Midbrain (tissue), 1 donor: ENCODE measurements around the gene MUC20.
"Not testable (repeated sequence)": the region's sequence is repeated elsewhere in the genome, so short reads cannot be mapped to it uniquely, and the experiment has no call there.

Experiments
- DNase-seq: peaks from one replicate; lab custom pipeline; 2025; lab: John Stamatoyannopoulos, UW

Gene MUC20

GRCh38 chr3:195693428-195694216 lies 27.2 kb upstream of the MUC20 start:
- no peak for DNase-seq

DNA sequence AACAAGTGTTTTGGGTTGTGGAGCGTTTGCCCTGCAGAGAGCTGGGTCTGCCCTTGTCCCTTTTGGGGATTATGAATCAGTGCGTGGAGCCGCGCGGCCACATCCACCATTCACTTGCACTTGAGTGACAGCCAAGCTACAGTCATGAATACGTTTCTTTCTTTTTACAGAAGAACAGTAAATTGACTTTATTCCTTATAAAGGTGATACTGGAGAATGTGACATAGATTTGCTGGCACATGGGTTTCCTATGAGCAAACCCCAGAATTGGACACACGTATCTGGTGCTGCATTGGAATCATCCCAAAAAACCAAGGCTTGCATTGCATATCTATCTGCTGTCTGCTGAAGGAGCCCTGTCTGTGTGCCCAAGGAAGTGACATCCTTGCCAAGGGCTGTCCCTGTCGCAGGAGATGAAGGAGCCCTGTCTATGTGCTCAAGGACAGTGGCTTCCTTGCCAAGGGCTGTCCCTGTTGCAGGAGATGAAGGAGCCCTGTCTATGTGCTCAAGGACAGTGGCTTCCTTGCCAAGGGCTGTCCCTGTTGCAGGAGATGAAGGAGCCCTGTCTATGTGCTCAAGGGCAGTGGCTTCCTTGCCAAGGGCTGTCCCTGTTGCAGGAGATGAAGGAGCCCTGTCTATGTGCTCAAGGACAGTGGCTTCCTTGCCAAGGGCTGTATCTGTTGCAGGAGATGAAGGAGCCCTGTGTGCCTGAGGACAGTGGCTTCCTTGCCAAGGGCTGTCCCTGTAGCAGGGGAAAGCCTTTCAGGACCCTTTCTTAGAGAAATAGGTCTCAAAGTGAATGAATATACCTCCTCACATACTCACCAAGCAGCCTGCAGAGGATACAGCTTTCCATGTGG lies 26.3 kb upstream of the MUC20 start:
- DNase-seq, result not testable (repeated sequence)

DNA sequence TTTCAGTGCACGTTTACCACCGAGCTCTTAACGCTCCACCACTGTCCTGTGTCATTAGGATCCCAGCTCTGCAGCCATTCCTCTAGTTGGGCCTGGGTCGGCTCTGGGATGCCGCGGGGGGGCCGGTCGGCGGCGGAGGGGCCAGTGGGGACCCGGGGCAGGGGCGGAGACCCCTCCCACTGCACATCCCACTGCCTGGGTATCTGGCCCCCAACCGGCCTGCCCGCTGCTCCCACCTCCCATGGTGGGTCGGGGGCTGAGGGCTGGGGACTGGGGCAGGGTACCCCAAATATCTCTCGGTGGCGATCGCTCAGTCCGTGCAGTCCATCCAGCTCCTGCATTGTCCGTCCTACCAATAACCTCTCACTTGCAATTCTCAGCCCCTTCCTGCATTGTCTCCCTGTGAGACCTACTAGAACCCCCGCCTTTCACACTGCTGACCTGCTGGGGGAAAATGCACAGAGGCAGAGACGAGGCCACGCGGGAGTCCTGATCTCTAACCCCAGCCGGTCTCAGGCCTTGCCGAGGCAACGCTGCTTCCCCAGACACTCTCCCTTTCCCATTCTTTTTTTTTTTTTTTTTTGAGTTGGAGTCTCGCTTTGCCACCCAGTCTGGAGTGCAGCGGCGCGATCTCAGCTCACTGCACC lies 24.0 kb upstream of the MUC20 start:
- no peak for DNase-seq

GRCh38 chr3:195697582-195698324 lies 23.0 kb upstream of the MUC20 start:
- DNase-seq, result no peak

DNA sequence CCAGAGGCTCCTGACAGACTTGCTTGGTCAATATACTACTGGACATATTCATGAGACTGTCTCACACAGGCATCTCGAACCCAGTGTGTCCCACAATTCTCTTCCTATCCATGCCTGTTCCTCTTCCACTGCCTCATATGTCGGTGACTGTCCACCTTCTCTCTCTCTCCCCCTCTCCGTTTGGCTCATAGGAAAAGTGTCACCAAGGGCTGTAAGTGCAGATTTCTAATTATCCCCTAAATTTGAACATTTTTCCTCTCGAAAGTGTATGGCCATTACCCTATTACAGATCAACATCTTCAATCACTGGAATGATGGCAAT lies 22.5 kb upstream of the MUC20 start:
- DNase-seq, result no peak

DNA sequence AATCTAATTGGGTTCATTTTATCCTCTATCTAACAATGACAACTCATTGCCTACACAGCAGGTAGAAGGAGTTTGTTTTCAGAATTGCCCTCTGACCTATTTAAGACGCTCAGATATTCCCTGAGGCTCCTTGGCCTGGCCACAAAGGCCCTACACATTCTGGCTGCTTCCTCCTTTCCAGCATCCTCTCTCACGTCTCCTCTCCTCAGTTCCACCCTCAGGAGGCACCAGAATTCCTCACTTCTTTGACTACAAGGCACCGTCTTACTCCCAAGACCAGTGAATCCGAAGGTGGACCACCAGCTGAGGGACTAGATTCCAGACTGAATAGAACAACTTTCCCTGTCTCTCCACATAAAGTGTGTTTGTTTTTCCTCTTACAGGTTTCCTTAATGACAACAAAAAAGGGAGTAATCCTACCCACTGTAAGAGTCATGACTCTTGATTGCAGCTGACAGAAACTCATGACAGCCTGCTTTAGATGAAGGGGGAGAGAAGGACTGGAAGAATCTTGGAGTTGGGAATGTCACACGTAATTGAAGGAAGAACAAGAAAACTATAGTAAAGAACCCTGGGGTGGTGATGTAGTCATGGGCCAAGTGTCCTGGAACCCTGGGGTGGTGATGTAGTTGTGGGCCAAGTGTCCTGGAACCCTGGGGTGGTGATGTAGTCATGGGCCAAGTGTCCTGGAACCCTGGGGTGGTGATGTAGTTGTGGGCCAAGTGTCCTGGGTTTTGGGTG lies 22.0 kb upstream of the MUC20 start:
- DNase-seq, result no peak

GRCh38 chr3:195699388-195699771 lies 21.4 kb upstream of the MUC20 start:
- no peak for DNase-seq

- no peak for DNase-seq
Measured at GRCh38 chr3:195699860-195700259, 20.9 kb upstream of the MUC20 start.

- no peak for DNase-seq
Measured at GRCh38 chr3:195700319-195700718, 20.5 kb upstream of the MUC20 start.

- DNase-seq, result no peak
Measured at GRCh38 chr3:195701042-195701915, 19.5 kb upstream of the MUC20 start.

- DNase-seq, result no peak
Measured at GRCh38 chr3:195703776-195704175, 17.0 kb upstream of the MUC20 start.

- DNase-seq, result no peak
Measured at GRCh38 chr3:195704433-195704999, 16.3 kb upstream of the MUC20 start.

GRCh38 chr3:195705081-195705991 lies 15.4 kb upstream of the MUC20 start:
- DNase-seq, result no peak

DNA sequence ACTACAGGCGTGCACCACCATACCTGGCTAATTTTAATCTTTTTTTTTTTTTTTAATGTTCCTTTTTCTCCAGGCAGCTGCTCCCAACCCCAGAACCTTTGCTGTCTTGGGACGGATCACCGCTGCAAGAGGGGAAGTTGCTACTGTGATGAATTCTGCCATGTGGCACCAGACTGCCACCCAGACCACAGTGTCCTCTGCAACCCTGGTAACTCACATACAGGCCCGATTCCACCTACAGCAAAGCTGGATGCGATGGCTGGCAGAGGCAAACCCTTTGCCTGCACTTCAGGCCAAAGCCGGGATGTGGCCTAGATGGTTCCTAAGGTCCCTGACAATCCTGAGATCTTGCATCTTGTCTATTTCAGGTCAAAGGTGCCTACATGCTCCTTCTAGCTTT lies 12.7 kb upstream of the MUC20 start:
- DNase-seq, result no peak

GRCh38 chr3:195708626-195709481 lies 11.9 kb upstream of the MUC20 start:
- no peak for DNase-seq

DNA sequence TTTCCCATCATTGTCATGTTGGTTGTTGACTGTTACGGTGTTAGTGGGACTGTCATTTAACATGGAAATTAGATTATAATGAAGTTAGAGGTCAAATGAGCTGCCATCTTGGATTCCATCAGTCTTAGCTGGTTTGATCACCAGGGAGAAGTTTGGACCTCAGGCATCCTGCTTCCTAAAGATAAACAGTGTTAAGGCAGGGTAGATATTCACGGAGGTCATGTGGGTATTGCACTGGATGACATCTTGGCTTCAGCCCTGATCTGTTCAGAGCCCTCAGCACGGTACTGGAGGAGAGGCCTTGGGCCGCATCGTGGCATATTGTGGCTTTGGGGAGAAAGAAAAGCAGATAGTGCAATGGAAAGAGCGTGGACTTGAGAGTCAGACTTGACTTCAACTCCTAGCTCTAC lies 11.1 kb upstream of the MUC20 start:
- DNase-seq, result no peak

DNA sequence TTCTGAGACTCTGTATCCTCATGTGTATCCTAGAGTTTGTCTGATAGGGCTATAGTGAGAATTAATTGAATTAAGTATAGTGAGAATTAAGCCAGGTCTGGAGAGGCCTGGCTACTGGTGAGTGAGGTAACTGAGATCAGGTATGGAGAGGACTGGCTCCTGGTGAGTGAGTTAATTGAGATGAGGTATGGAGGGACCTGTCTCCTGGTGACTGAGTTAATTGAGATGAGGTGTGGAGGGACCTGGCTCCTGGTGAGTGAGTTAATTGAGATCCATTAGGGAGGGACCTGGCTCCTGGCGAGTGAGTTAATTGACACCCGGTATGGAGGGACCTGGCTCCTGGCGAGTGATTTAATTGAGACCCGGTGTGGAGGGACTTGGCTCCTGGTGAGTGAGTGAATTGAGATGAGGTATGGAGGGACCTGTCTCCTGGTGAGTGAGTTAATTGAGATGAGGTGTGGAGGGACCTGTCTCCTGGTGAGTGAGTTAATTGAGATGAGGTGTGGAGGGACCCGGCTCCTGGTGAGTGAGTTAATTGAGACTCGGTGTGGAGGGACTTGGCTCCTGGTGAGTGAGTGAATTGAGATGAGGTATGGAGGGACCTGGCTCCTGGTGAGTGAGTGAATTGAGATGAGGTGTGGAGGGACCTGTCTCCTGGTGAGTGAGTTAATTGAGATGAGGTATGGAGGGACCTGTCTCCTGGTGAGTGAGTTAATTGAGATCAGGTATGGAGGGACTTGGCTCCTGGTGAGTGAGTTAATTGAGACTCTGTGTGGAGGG lies 10.5 kb upstream of the MUC20 start:
- not testable (repeated sequence) for DNase-seq
